Liver (tissue), 9 donors: ENCODE data around the gene PSMB3. TPM values are rescaled to one million over a fixed set of nuclear protein-coding genes. Genes with fewer than 3 reads are reported as not detected.

Experiments
- DNase-seq: peaks from one replicate; pipeline ENCODE4 v3.0.0-alpha.2; 2017; ENCODE audit warnings: low spot score
- H3K27ac ChIP-seq, 2 donors: one replicate each; pipeline ENCODE4 v1.7.0; 2013; ENCODE audit warnings: inconsistent platforms in 2 of 2, low read length in 2 of 2, control low read depth in 1 of 2, low read depth in 1 of 2, mild to moderate bottlenecking in 1 of 2
- H3K27me3 ChIP-seq, 4 donors: one replicate each; pipeline versions ENCODE4 v1.6.1 to v1.7.0; 2013; ENCODE audit warnings: low read length in 3 of 4, inconsistent platforms in 1 of 4, mild to moderate bottlenecking in 1 of 4, moderate library complexity in 1 of 4; ENCODE audit not compliant: control insufficient read depth in 4 of 4, insufficient read depth in 4 of 4
- H3K36me3 ChIP-seq, 4 donors: one replicate each; pipeline versions ENCODE4 v1.6.1 to v1.7.0; 2013; ENCODE audit warnings: low read length in 3 of 4, mild to moderate bottlenecking in 3 of 4, low read depth in 1 of 4, moderate library complexity in 1 of 4; ENCODE audit not compliant: control insufficient read depth in 4 of 4, insufficient read depth in 3 of 4
- H3K4me1 ChIP-seq, 4 donors: one replicate each; pipeline versions ENCODE4 v1.6.1 to v1.7.0; 2013; ENCODE audit warnings: low read length in 3 of 4, mild to moderate bottlenecking in 3 of 4, moderate library complexity in 1 of 4; ENCODE audit not compliant: control insufficient read depth in 4 of 4, insufficient read depth in 4 of 4
- H3K4me3 ChIP-seq, 3 donors: one replicate each; pipeline versions ENCODE4 v1.6.1 to v1.7.0; 2013; ENCODE audit warnings: low read length in 3 of 3, control low read depth in 1 of 3, low read depth in 1 of 3, mild to moderate bottlenecking in 1 of 3
- H3K9ac ChIP-seq, 2 donors: one replicate each; pipeline ENCODE4 v1.7.0; 2013; ENCODE audit warnings: low read length in 2 of 2, mild to moderate bottlenecking in 2 of 2, moderate library complexity in 2 of 2, control low read depth in 1 of 2, low read depth in 1 of 2
- H3K9me3 ChIP-seq, 4 donors: one replicate each; pipeline versions ENCODE4 v1.6.1 to v1.7.0; 2013; ENCODE audit warnings: low read length in 3 of 4; ENCODE audit not compliant: control insufficient read depth in 4 of 4
- EGR1 ChIP-seq, 2 donors: IDR thresholded peaks; 2 replicates each; pipeline ENCODE4 v1.6.1; 2016 to 2018; ENCODE audit warnings: antibody characterized with exemption in 2 of 2, low read depth in 2 of 2
- FOXA2 ChIP-seq: IDR thresholded peaks from 2 replicates; pipeline ENCODE4 v1.6.1; 2016; ENCODE audit warnings: antibody characterized with exemption
- GABPA ChIP-seq, 2 donors: IDR thresholded peaks in 1 of 2; conservative IDR thresholded peaks in 1 of 2; 2 replicates each; pipeline ENCODE4 v1.6.1; 2016; ENCODE audit warnings: antibody characterized with exemption in 2 of 2, mild to moderate bottlenecking in 1 of 2, moderate library complexity in 1 of 2
- HNF4A ChIP-seq, 2 donors: conservative IDR thresholded peaks; 2 replicates each; pipeline ENCODE4 v1.6.1; 2016; ENCODE audit warnings: antibody characterized with exemption in 2 of 2, mild to moderate bottlenecking in 2 of 2
- JUND ChIP-seq, 2 donors: IDR thresholded peaks; 2 replicates each; pipeline ENCODE4 v1.6.1; 2016; ENCODE audit warnings: antibody characterized with exemption in 2 of 2
- TAF1 ChIP-seq: conservative IDR thresholded peaks from 2 replicates; pipeline ENCODE4 v1.6.1; 2016; ENCODE audit warnings: antibody characterized with exemption, mild to moderate bottlenecking
- YY1 ChIP-seq: IDR thresholded peaks from 2 replicates; pipeline ENCODE4 v1.6.1; 2016; ENCODE audit warnings: antibody characterized with exemption, mild to moderate bottlenecking
- WGBS: extraction: QIAGEN DNeasy Blood & Tissue Kit; methylation state at CpG from one replicate; pipeline ENCODE4 v1.1.7; 2013; 5-methylcytosine and 5-hydroxymethylcytosine counted together
- polyA plus RNA-seq, 2 donors: library from polyadenylated mRNA; stranded (reverse) in 1 of 2; unstranded in 1 of 2; fragments of 200-250 nt in 1 of 2; fragments of >200 nt in 1 of 2; fragmentation: Nextera tagmentation in 1 of 2; extraction: Ambion mirVana in 1 of 2; gene quantifications; one replicate each; pipeline versions ENCODE4 v1.2.1 to v1.2.3, GENCODE V29; 2013 to 2015
- total RNA-seq, 2 donors: library from RNA; depleted of rRNA; stranded (reverse); fragments of >200 nt; gene quantifications; one replicate each; pipeline ENCODE4 v1.2.3, GENCODE V29; 2014
- TF ChIP-seq, protein P1 (sequence below): IDR thresholded peaks from 2 replicates; pipeline ENCODE4 v1.6.1; 2016; ENCODE audit warnings: antibody characterized with exemption
- TF ChIP-seq, protein P2 (sequence below): IDR thresholded peaks from 2 replicates; pipeline ENCODE4 v1.6.1; 2016; ENCODE audit warnings: antibody characterized with exemption
- TF ChIP-seq, protein P3 (sequence below): IDR thresholded peaks from 2 replicates; pipeline ENCODE4 v1.6.1; 2016; ENCODE audit warnings: antibody characterized with exemption
- TF ChIP-seq, protein P4 (sequence below): IDR thresholded peaks from 2 replicates; pipeline ENCODE4 v1.6.1; 2016; ENCODE audit warnings: antibody characterized with exemption, mild to moderate bottlenecking
- donor health status: healthy.
- donor health status: healthy.
- donor health status: healthy.
- donor health status: healthy.
- donor health status: healthy.

Gene PSMB3
- total and polyA plus RNA-seq, 4 donors: 121 to 279 (median 169) TPM

DNA sequence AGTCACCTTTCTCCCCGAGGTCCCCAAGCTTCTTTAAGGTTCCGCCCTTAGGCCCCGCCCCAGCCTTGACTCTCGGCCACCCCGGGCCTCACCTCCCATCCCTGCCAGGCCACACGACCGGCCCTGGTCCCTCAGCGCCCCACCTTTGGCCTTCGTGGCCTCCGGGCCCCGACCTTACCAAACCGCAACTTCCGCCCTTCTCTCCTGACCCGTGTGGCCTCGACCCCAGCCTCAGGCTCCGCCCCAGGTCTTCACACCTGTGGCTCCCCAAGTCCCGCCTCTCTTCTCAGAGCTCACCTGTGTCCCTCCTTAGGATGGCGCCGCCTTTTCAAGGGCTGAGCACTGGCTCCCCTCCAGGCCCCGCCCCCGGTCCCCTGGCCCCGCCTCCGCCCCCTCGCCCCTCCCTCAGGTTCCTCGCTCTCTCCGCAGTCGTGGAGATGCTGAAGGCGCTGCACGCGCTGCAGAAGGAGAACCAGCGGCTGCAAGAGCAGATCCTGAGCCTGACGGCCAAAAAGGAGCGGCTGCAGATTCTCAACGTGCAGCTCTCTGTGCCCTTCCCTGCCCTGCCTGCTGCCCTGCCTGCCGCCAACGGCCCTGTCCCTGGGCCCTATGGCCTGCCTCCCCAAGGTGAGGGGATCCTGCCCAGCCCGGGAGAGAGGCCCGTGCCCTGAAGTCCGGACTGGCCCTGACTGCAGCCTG, 32.4 kb upstream of the PSMB3 start:
- no peak for TF ChIP-seq JUND (IDR thresholded peaks at IDR 0.05)
- TF ChIP-seq, protein P1, sequence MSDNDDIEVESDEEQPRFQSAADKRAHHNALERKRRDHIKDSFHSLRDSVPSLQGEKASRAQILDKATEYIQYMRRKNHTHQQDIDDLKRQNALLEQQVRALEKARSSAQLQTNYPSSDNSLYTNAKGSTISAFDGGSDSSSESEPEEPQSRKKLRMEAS: no peak
- no peak for TF ChIP-seq GABPA (IDR thresholded peaks at IDR 0.05 in 1 of 2, conservative IDR thresholded peaks at IDR 0.05 in 1 of 2)
- TF ChIP-seq TAF1: no peak
- WGBS: 83% methylated on average over 39 of the region's 39 CpGs
- peaks cover 0 to 4% (median 0%) of the 10 kb centered on the region in 4 donors for H3K4me1 ChIP-seq

DNA sequence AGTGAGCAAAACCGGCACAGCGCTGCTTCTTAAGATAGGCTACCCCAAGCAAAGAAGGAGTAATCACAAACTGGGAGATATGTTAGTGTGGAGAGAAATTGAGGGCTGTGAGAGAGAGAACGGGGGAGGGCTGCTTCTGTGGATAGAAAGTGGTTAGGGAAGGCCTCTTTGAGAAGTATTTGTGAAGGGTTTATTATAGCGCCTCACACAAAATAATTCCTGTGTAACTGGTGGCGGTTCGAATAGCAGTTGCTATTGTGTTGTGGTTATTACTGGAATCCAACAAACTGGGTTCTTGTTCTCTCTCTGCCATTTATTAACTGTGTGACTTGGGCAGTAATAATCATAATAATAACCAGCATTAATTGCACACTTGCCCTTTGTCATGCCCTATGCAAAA, 31.6 kb upstream of the PSMB3 start:
- H3K4me3 ChIP-seq: no peak overlapping the region
- H3K36me3 ChIP-seq: peaks cover 3 to 23% (median 7%) of the 10 kb centered on the region in 4 donors
- 96% methylated on average over 6 of the region's 6 CpGs for WGBS
- H3K9me3 ChIP-seq: no peaks in the 10 kb centered on the region
- DNase-seq: no peak
- H3K4me1 ChIP-seq: peaks cover 0 to 4% (median 0%) of the 10 kb centered on the region in 4 donors
- H3K9ac ChIP-seq: no peak overlapping the region
- no peaks in the 10 kb centered on the region for H3K27me3 ChIP-seq
- H3K27ac ChIP-seq: no peak overlapping the region
- TF ChIP-seq, protein P2, sequence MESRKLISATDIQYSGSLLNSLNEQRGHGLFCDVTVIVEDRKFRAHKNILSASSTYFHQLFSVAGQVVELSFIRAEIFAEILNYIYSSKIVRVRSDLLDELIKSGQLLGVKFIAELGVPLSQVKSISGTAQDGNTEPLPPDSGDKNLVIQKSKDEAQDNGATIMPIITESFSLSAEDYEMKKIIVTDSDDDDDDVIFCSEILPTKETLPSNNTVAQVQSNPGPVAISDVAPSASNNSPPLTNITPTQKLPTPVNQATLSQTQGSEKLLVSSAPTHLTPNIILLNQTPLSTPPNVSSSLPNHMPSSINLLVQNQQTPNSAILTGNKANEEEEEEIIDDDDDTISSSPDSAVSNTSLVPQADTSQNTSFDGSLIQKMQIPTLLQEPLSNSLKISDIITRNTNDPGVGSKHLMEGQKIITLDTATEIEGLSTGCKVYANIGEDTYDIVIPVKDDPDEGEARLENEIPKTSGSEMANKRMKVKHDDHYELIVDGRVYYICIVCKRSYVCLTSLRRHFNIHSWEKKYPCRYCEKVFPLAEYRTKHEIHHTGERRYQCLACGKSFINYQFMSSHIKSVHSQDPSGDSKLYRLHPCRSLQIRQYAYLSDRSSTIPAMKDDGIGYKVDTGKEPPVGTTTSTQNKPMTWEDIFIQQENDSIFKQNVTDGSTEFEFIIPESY: no peak
- TF ChIP-seq, protein P1: no peak
- TF ChIP-seq FOXA2 (no peak), EGR1 (IDR thresholded peaks at IDR 0.05; ENCODE audit: low read depth in 2 of 2) (no peak), HNF4A (conservative IDR thresholded peaks at IDR 0.05) (no peak), YY1 (no peak)
- TF ChIP-seq, protein P3, sequence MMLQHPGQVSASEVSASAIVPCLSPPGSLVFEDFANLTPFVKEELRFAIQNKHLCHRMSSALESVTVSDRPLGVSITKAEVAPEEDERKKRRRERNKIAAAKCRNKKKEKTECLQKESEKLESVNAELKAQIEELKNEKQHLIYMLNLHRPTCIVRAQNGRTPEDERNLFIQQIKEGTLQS: no peak
- TF ChIP-seq, protein P4, sequence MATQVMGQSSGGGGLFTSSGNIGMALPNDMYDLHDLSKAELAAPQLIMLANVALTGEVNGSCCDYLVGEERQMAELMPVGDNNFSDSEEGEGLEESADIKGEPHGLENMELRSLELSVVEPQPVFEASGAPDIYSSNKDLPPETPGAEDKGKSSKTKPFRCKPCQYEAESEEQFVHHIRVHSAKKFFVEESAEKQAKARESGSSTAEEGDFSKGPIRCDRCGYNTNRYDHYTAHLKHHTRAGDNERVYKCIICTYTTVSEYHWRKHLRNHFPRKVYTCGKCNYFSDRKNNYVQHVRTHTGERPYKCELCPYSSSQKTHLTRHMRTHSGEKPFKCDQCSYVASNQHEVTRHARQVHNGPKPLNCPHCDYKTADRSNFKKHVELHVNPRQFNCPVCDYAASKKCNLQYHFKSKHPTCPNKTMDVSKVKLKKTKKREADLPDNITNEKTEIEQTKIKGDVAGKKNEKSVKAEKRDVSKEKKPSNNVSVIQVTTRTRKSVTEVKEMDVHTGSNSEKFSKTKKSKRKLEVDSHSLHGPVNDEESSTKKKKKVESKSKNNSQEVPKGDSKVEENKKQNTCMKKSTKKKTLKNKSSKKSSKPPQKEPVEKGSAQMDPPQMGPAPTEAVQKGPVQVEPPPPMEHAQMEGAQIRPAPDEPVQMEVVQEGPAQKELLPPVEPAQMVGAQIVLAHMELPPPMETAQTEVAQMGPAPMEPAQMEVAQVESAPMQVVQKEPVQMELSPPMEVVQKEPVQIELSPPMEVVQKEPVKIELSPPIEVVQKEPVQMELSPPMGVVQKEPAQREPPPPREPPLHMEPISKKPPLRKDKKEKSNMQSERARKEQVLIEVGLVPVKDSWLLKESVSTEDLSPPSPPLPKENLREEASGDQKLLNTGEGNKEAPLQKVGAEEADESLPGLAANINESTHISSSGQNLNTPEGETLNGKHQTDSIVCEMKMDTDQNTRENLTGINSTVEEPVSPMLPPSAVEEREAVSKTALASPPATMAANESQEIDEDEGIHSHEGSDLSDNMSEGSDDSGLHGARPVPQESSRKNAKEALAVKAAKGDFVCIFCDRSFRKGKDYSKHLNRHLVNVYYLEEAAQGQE: no peak

More for the DNA sequence above, 32.4 kb upstream of the PSMB3 start:
- no peaks in the 10 kb centered on the region for H3K9me3 ChIP-seq
- H3K36me3 ChIP-seq: peaks cover 8 to 31% (median 10%) of the 10 kb centered on the region in 4 donors
- H3K9ac ChIP-seq: no peak overlapping the region
- no peak overlapping the region for H3K27ac ChIP-seq
- no peaks in the 10 kb centered on the region for H3K27me3 ChIP-seq
- no peak for DNase-seq
- H3K4me3 ChIP-seq: no peak overlapping the region
